Activated CD8-positive, alpha-beta T cell treated with anti-CD3 and anti-CD28 coated beads for 36 hours (primary cell): ENCODE results near the gene RNF220. TPM values are rescaled to one million over a fixed set of nuclear protein-coding genes. Genes with fewer than 3 reads are reported as not detected.

Source experiments
- ATAC-seq: fragments of 200-7000 bp; cut with Tn5 transposase; one replicate; pipeline ENCODE4 v1.10.0; 2021; ENCODE audit warnings: mild to moderate bottlenecking, moderate library complexity
- CTCF ChIA-PET: fragments of 350-600 bp; sonication (Branson Sonifier 250); formaldehyde crosslinking; loops from one replicate; lab custom pipeline; 2021; ENCODE audit warnings: antibody characterized with exemption; lab: Charles Lee
- POLR2A ChIA-PET: fragments of 350-600 bp; sonication (Branson Sonifier 250); formaldehyde crosslinking; loops from one replicate; lab custom pipeline; 2021; ENCODE audit warnings: antibody characterized with exemption; lab: Charles Lee
- DNase-seq: peaks from one replicate; pipeline ENCODE4 v3.0.0-alpha.2; 2020
- H3K27ac Mint-ChIP-seq: one replicate; pipeline ENCODE4 v1.8.0; 2021; ENCODE audit warnings: mild to moderate bottlenecking, mixed read lengths
- H3K27me3 Mint-ChIP-seq: one replicate; pipeline ENCODE4 v1.8.0; 2021; ENCODE audit warnings: mixed read lengths
- H3K36me3 Mint-ChIP-seq: one replicate; pipeline ENCODE4 v1.8.0; 2021; ENCODE audit warnings: low read depth, mixed read lengths
- H3K4me1 Mint-ChIP-seq: one replicate; pipeline ENCODE4 v1.8.0; 2021; ENCODE audit warnings: low read depth, mixed read lengths
- H3K4me3 Mint-ChIP-seq: one replicate; pipeline ENCODE4 v1.8.0; 2021; ENCODE audit warnings: mild to moderate bottlenecking, moderate library complexity, mixed read lengths
- H3K9me3 Mint-ChIP-seq: one replicate; pipeline ENCODE4 v1.8.0; 2021; ENCODE audit warnings: mixed read lengths
- intact Hi-C: fragments of 100-400 bp; cut with micrococcal nuclease; formaldehyde crosslinking; loops from one replicate; pipeline ENCODE4 v1.10.0; 2022
- total RNA-seq, 2 experiments: library from RNA; stranded (reverse); gene quantifications; one replicate each; pipeline ENCODE4 v1.2.3, GENCODE V29; 2021
- TF ChIP-seq, protein P1 (sequence below): fragments of 200-600 bp; IDR thresholded peaks from one replicate; pipeline ENCODE4 v1.8.0; 2022; ENCODE audit warnings: antibody characterized with exemption, mild to moderate bottlenecking

The RNF220 gene
- total RNA-seq, 2 experiments from 2014 or later = 71.9 to 79.1 TPM

DNA sequence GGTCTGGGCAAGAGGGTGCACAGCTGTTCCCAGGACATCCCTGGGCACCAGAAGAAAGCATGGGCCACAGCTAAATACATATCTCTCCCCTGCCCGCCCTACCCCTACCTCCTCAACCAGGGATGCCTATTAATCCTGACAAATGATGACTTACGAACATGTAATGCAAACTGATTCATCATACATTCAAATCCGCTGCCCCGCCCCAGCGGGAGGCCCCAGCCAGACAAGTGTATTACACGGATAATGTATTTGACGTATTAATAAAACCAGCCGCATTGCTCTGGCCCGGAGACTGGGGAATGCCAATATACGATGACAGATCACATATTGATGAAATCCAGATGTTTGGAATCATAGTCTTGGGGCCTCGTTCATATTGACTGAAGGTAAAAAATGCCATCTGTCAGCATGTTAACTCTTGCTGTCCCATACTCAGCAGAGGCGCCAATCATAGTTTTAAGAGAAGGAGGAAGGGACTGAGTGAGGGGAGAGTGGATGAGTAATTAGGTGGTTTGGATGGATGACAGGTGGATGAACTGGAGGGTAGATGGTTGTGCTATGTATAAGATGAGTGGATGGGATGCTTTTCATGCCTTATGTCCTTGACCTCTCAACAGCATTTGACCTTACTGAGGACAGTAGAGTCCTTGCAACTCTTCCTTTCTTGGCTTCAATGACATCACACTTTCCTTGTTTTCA lies 201.0 kb downstream of the RNF220 start:
- DNase-seq = no peak
- Mint-ChIP-seq H3K9me3 (no peaks in the 10 kb centered on the region), H3K36me3 (no peaks in the 10 kb centered on the region), H3K4me3 (no peak overlapping the region), H3K4me1 (no peaks in the 10 kb centered on the region), H3K27me3 (no peaks in the 10 kb centered on the region), H3K27ac (no peak overlapping the region)
- ChIA-PET POLR2A (no interaction called here), CTCF (interaction anchor here (6.0 kb wide), 1 partner anchor 9 kb away, joined by 49 read pairs; no protein-coding TSS in a partner anchor)
- no peak for ATAC-seq
- intact Hi-C loops = no loop called here
- TF ChIP-seq, protein P1, sequence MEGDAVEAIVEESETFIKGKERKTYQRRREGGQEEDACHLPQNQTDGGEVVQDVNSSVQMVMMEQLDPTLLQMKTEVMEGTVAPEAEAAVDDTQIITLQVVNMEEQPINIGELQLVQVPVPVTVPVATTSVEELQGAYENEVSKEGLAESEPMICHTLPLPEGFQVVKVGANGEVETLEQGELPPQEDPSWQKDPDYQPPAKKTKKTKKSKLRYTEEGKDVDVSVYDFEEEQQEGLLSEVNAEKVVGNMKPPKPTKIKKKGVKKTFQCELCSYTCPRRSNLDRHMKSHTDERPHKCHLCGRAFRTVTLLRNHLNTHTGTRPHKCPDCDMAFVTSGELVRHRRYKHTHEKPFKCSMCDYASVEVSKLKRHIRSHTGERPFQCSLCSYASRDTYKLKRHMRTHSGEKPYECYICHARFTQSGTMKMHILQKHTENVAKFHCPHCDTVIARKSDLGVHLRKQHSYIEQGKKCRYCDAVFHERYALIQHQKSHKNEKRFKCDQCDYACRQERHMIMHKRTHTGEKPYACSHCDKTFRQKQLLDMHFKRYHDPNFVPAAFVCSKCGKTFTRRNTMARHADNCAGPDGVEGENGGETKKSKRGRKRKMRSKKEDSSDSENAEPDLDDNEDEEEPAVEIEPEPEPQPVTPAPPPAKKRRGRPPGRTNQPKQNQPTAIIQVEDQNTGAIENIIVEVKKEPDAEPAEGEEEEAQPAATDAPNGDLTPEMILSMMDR = no peak

DNA sequence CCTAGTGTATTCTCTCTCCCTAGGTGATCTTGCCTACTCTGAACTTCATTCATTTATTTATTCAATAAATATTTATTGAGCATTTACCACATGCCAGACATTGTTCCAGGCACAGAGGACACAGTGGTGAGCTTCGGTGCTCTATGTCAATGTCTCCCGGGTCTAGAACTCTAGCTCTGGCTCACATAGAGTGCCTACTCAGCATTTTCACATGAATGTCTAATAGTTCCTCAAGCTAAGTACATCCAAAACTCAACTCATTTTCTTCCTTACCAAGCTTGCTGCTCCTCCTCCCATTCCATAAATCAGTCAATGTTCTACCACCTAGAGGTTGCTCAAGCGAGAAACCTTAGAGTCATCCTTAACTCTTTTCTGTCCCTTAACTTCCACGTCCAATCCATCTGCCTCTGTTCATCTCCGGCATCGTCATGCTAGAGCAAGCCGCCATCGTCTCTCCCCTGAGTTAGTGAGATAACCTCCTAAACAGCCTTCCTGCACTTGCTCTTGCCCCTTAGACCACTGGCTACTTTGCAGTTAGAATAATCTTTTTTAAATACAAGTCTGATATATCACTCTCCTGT lies 201.7 kb downstream of the RNF220 start:
- Mint-ChIP-seq H3K27ac (no peak overlapping the region), H3K9me3 (no peaks in the 10 kb centered on the region), H3K27me3 (no peaks in the 10 kb centered on the region), H3K36me3 (no peaks in the 10 kb centered on the region), H3K4me3 (no peak overlapping the region), H3K4me1 (no peaks in the 10 kb centered on the region)
- DNase-seq (no peak), ATAC-seq (no peak)
- intact Hi-C loops = no loop called here
- TF ChIP-seq, protein P1 = no peak
- ChIA-PET POLR2A (no interaction called here), CTCF (interaction anchor here (6.0 kb wide), 1 partner anchor 9 kb away, joined by 49 read pairs; no protein-coding TSS in a partner anchor)

GRCh38 chr1:44608141-44608540 lies 203.1 kb downstream of the RNF220 start:
- intact Hi-C loops = loop anchor here (2.0 kb wide), 1 partner anchor 45 kb away; no protein-coding TSS in a partner anchor
- H3K4me3 Mint-ChIP-seq = no peak overlapping the region
- no peaks in the 10 kb centered on the region for H3K4me1 Mint-ChIP-seq
- ATAC-seq (no peak), DNase-seq (no peak)
- no peaks in the 10 kb centered on the region for H3K9me3 Mint-ChIP-seq
- ChIA-PET POLR2A (no interaction called here), CTCF (interaction anchor here (0.6 to 6.0 kb wide), 6 partner anchors 11 to 230 kb away, joined by 3 to 69 read pairs (median 9); no protein-coding TSS in a partner anchor)
- H3K27ac Mint-ChIP-seq = no peak overlapping the region
- TF ChIP-seq, protein P1 = peak; percentile 31
- H3K27me3 Mint-ChIP-seq = no peaks in the 10 kb centered on the region
- H3K36me3 Mint-ChIP-seq = no peaks in the 10 kb centered on the region

- POLR2A ChIA-PET = interaction anchor here (0.6 kb wide), 1 partner anchor 105 kb away, joined by 4 read pairs; no protein-coding TSS in a partner anchor
- ATAC-seq (no peak), DNase-seq (peak; percentile 62)
- intact Hi-C loops = loop anchor here (2.0 kb wide), 1 partner anchor 43 kb away; no protein-coding TSS in a partner anchor
- TF ChIP-seq, protein P1 = peak; percentile 27
- Mint-ChIP-seq H3K9me3 (no peaks in the 10 kb centered on the region), H3K4me3 (no peak overlapping the region), H3K4me1 (no peaks in the 10 kb centered on the region), H3K27me3 (no peaks in the 10 kb centered on the region), H3K27ac (no peak overlapping the region), H3K36me3 (no peaks in the 10 kb centered on the region)
- CTCF ChIA-PET = interaction anchor here (0.9 to 6.0 kb wide), 8 partner anchors 12 to 184 kb away, joined by 3 to 69 read pairs (median 4); no protein-coding TSS in a partner anchor
Measured at GRCh38 chr1:44609412-44609767, 204.3 kb downstream of the RNF220 start.
